ENCODE measurements around the gene MAD1L1.

GRCh38 chr7:2149672-2150444, 82.9 kb downstream of the MAD1L1 start:
- TF ChIP-seq, protein P1, sequence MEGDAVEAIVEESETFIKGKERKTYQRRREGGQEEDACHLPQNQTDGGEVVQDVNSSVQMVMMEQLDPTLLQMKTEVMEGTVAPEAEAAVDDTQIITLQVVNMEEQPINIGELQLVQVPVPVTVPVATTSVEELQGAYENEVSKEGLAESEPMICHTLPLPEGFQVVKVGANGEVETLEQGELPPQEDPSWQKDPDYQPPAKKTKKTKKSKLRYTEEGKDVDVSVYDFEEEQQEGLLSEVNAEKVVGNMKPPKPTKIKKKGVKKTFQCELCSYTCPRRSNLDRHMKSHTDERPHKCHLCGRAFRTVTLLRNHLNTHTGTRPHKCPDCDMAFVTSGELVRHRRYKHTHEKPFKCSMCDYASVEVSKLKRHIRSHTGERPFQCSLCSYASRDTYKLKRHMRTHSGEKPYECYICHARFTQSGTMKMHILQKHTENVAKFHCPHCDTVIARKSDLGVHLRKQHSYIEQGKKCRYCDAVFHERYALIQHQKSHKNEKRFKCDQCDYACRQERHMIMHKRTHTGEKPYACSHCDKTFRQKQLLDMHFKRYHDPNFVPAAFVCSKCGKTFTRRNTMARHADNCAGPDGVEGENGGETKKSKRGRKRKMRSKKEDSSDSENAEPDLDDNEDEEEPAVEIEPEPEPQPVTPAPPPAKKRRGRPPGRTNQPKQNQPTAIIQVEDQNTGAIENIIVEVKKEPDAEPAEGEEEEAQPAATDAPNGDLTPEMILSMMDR (conservative IDR thresholded peaks at IDR 0.05 in 1 of 2, IDR thresholded peaks at IDR 0.05 in 1 of 2; ENCODE audit: low read depth in 1 of 2, low read length in 2 of 2), result no peak
- TF ChIP-seq EZH2 (IDR thresholded peaks at IDR 0.05; ENCODE audit: low read length, missing control alignments), result no peak

All from fibroblast of lung (primary cell).